OCI-LY7 (cell line): ENCODE results near the gene SHC1. TPM values are rescaled to one million over a fixed set of nuclear protein-coding genes. Genes with fewer than 3 reads are reported as not detected.

ENCODE experiments used
- BruUV-seq: library from RNA; stranded (reverse); fragments of 400-500 nt; replicated peaks from 2 replicates; lab custom pipeline; 2021; lab: Mats Ljungman, UMichigan
- CTCF ChIA-PET: fragments of 300-600 bp; sonication (Branson Sonifier 250); formaldehyde crosslinking; loops from one replicate; lab custom pipeline; 2022; ENCODE audit warnings: antibody characterized with exemption; ENCODE audit not compliant: unreplicated experiment; lab: Charles Lee
- POLR2A ChIA-PET: fragments of 300-600 bp; sonication (Branson Sonifier 250); formaldehyde crosslinking; loops from one replicate; lab custom pipeline; 2022; ENCODE audit warnings: antibody characterized with exemption; lab: Charles Lee
- DNase-seq: peaks from one replicate; pipeline ENCODE4 v3.0.0-alpha.2; 2015; ENCODE audit warnings: low spot score
- H2AFZ ChIP-seq: fragments of 200-600 bp; sonication (generic), shearing (Covaris generic); 2 replicates; pipeline ENCODE4 v1.6.1; 2014; ENCODE audit warnings: mild to moderate bottlenecking, antibody characterized with exemption, low read length, moderate library complexity
- H3K27ac ChIP-seq: fragments of 200-600 bp; sonication (generic); 2 replicates; pipeline ENCODE4 v1.5.1; 2014; ENCODE audit warnings: mixed run types, low read depth, mild to moderate bottlenecking, moderate library complexity, low read length, inconsistent platforms; ENCODE audit not compliant: poor library complexity, severe bottlenecking
- H3K36me3 ChIP-seq: fragments of 200-600 bp; sonication (generic); 2 replicates; pipeline ENCODE4 v1.6.1; 2014; ENCODE audit warnings: mild to moderate bottlenecking, antibody characterized with exemption, low read length, moderate library complexity, mixed read lengths; ENCODE audit not compliant: insufficient read depth
- H3K4me1 ChIP-seq: fragments of 200-600 bp; sonication (generic); 2 replicates; pipeline ENCODE4 v1.5.1; 2014; ENCODE audit warnings: mild to moderate bottlenecking, low read length; ENCODE audit not compliant: insufficient read depth, poor library complexity, severe bottlenecking
- H3K4me2 ChIP-seq: fragments of 200-600 bp; sonication (generic); 2 replicates; pipeline ENCODE4 v1.6.1; 2014; ENCODE audit warnings: mild to moderate bottlenecking, low read length
- H3K4me3 ChIP-seq: fragments of 200-600 bp; sonication (generic); 2 replicates; pipeline ENCODE4 v1.5.1; 2014; ENCODE audit warnings: mild to moderate bottlenecking, low read depth, low read length; ENCODE audit not compliant: poor library complexity, severe bottlenecking
- H3K79me2 ChIP-seq: fragments of 200-600 bp; sonication (generic); 2 replicates; pipeline ENCODE4 v1.6.1; 2016; ENCODE audit warnings: low read depth, mild to moderate bottlenecking, low read length, moderate library complexity, mixed read lengths; ENCODE audit not compliant: insufficient read depth
- H3K9me2 ChIP-seq: fragments of 200-600 bp; sonication (generic); 2 replicates; pipeline ENCODE4 v1.6.1; 2016; ENCODE audit warnings: mild to moderate bottlenecking, low read length, mixed read lengths; ENCODE audit not compliant: insufficient read depth
- H3K9me3 ChIP-seq: fragments of 200-600 bp; sonication (generic); 2 replicates; pipeline ENCODE4 v1.6.1; 2014; ENCODE audit warnings: mild to moderate bottlenecking, mixed run types, low read length, mixed read lengths
- H4K20me1 ChIP-seq: fragments of 200-600 bp; sonication (generic); 2 replicates; pipeline ENCODE4 v1.6.1; 2014; ENCODE audit warnings: mild to moderate bottlenecking, antibody characterized with exemption, low read length, moderate library complexity, mixed read lengths; ENCODE audit not compliant: insufficient read depth
- CTCF ChIP-seq: fragments of 200-600 bp; sonication (generic); conservative IDR thresholded peaks from 2 replicates; pipeline ENCODE4 v1.5.1; 2014; ENCODE audit warnings: mild to moderate bottlenecking, antibody characterized with exemption, low read length, moderate library complexity, mixed read lengths
- EZH2phosphoT487 ChIP-seq: fragments of 200-600 bp; sonication (generic); IDR thresholded peaks from 2 replicates; pipeline ENCODE4 v1.6.1; 2018; ENCODE audit warnings: low read depth, borderline replicate concordance, mild to moderate bottlenecking, mixed run types, antibody characterized with exemption, low read length, moderate library complexity, mixed read lengths
- intact Hi-C: fragments of 100-400 bp; cut with micrococcal nuclease; formaldehyde crosslinking; loops from one replicate; pipeline ENCODE4 v1.10.0; 2022; ENCODE audit not compliant: unreplicated experiment
- microRNA-seq: library from miRNA; unstranded; fragments of <30 nt; microRNA quantifications from one replicate; pipeline ENCODE4 v1.2.0, GENCODE V29; 2022; ENCODE audit warnings: borderline replicate concordance
- small RNA-seq: library from RNA; depleted of rRNA; stranded (forward); fragments of <200 nt; gene quantifications from one replicate; pipeline ENCODE3, GENCODE V24; 2014
- total RNA-seq, 2 experiments: library from RNA; depleted of rRNA in 1 of 2; stranded (reverse); fragments of >200 nt in 1 of 2; shearing (Covaris generic) in 1 of 2; gene quantifications; 2 replicates each; pipeline ENCODE4 v1.2.3, GENCODE V29; 2014 to 2022

Gene SHC1
- total RNA-seq, 2 experiments from 2014 or later: 37.6 to 77.4 TPM

GRCh38 chr1:154923695-154924094 lies 46.9 kb downstream of the SHC1 start:
- Histone ChIP-seq H2AFZ (no peak overlapping the region), H3K27ac (no peak overlapping the region), H3K9me3 (no peaks in the 10 kb centered on the region), H3K4me3 (no peak overlapping the region), H3K9me2 (no peaks in the 10 kb centered on the region), H4K20me1 (no peaks in the 10 kb centered on the region), H3K4me1 (no peaks in the 10 kb centered on the region), H3K36me3 (peaks cover 67% of the 10 kb centered on the region), H3K79me2 (no peaks in the 10 kb centered on the region), H3K4me2 (no peak overlapping the region)
- intact Hi-C loops: no loop called here
- ChIA-PET CTCF (interaction anchor here (0.6 kb wide), 1 partner anchor 28 kb away, joined by 6 read pairs; no protein-coding TSS in a partner anchor), POLR2A (no interaction called here)
- TF ChIP-seq CTCF (no peak), EZH2phosphoT487 (no peak)
- no peak for DNase-seq
- BruUV-seq: no TSS peak

GRCh38 chr1:154913273-154913672 lies 57.3 kb downstream of the SHC1 start:
- Histone ChIP-seq H3K27ac (no peak overlapping the region), H3K36me3 (peaks cover 14% of the 10 kb centered on the region), H3K9me3 (peaks cover 4% of the 10 kb centered on the region; the same call in 1 of the 2 replicates), H3K79me2 (no peaks in the 10 kb centered on the region), H3K4me1 (no peaks in the 10 kb centered on the region), H3K4me3 (no peak overlapping the region), H4K20me1 (no peaks in the 10 kb centered on the region), H3K9me2 (no peaks in the 10 kb centered on the region), H2AFZ (no peak overlapping the region), H3K4me2 (no peak overlapping the region)
- ChIA-PET POLR2A (no interaction called here), CTCF (interaction anchor here (0.6 kb wide), 1 partner anchor 19 kb away, joined by 3 read pairs; no protein-coding TSS in a partner anchor)
- TF ChIP-seq CTCF (no peak), EZH2phosphoT487 (no peak)
- no TSS peak for BruUV-seq
- DNase-seq: no peak
- intact Hi-C loops: no loop called here

- ChIA-PET CTCF (no interaction called here), POLR2A (no interaction called here)
- no peak overlapping the region for H3K4me2 ChIP-seq
- H3K9me3 ChIP-seq: peaks cover 4% of the 10 kb centered on the region; the same call in 1 of the 2 replicates
- intact Hi-C loops: no loop called here
- H3K79me2 ChIP-seq: no peaks in the 10 kb centered on the region
- H3K4me3 ChIP-seq: no peak overlapping the region
- peaks cover 14% of the 10 kb centered on the region for H3K36me3 ChIP-seq
- no peaks in the 10 kb centered on the region for H3K9me2 ChIP-seq
- TF ChIP-seq CTCF (0 out of 2 replicates have a peak, but pooled peaks have one; percentile 0), EZH2phosphoT487 (no peak)
- no peak for DNase-seq
- no TSS peak for BruUV-seq
- no peak overlapping the region for H3K27ac ChIP-seq
- H3K4me1 ChIP-seq: no peaks in the 10 kb centered on the region
- H4K20me1 ChIP-seq: no peaks in the 10 kb centered on the region
- H2AFZ ChIP-seq: no peak overlapping the region
These were observed 57.8 kb downstream of the SHC1 start for GRCh38 chr1:154912755-154913154.

Small RNA genes within 50 kb of the gene (microRNA-seq; reads per million reads assigned to microRNA genes)
- gene MIR4258: not detected

Small RNA genes within 50 kb of the gene (small RNA-seq; reads per million reads assigned to genes)
- not detected for gene MIR4258
- not detected for gene RF00017

Other genes with a start within 250 kb of the SHC1 start
- 11.4 and 14.8 TPM in 2 replicates for gene KCNN3, start 100.5 kb downstream of the SHC1 start, total RNA-seq (2014; rRNA removed; shearing (Covaris generic))
- 44.5 and 50.8 TPM in 2 replicates for gene KCNN3, start 100.5 kb downstream of the SHC1 start, total RNA-seq (2022)
- gene PMVK, start 34.0 kb downstream of the SHC1 start, total RNA-seq (2014; rRNA removed; shearing (Covaris generic)): 16.3 and 19.1 TPM in 2 replicates
- gene PMVK, start 34.0 kb downstream of the SHC1 start, total RNA-seq (2022): 45.9 and 54.0 TPM in 2 replicates
- gene PBXIP1, start 14.6 kb downstream of the SHC1 start, total RNA-seq (2014; rRNA removed; shearing (Covaris generic)): 23.8 and 26.6 TPM in 2 replicates
- gene PBXIP1, start 14.6 kb downstream of the SHC1 start, total RNA-seq (2022): 37.7 and 39.8 TPM in 2 replicates
- 36.5 and 44.3 TPM in 2 replicates for gene PYGO2, start 9.0 kb downstream of the SHC1 start, total RNA-seq (2014; rRNA removed; shearing (Covaris generic))
- 47.3 and 53.1 TPM in 2 replicates for gene PYGO2, start 9.0 kb downstream of the SHC1 start, total RNA-seq (2022)
- 149 and 204 TPM in 2 replicates for gene CKS1B, start 3.9 kb upstream of the SHC1 start, total RNA-seq (2014; rRNA removed; shearing (Covaris generic))
- gene CKS1B, start 3.9 kb upstream of the SHC1 start, total RNA-seq (2022): 230 and 260 TPM in 2 replicates
- gene FLAD1, start 12.6 kb upstream of the SHC1 start, total RNA-seq (2014; rRNA removed; shearing (Covaris generic)): 52.7 and 55.7 TPM in 2 replicates
- gene FLAD1, start 12.6 kb upstream of the SHC1 start, total RNA-seq (2022): 57.0 and 57.9 TPM in 2 replicates
- 0.95 and 2.3 TPM in 2 replicates for gene LENEP, start 22.8 kb upstream of the SHC1 start, total RNA-seq (2014; rRNA removed; shearing (Covaris generic))
- 0.78 and 1.5 TPM in 2 replicates for gene LENEP, start 22.8 kb upstream of the SHC1 start, total RNA-seq (2022)
- 14.2 and 16.3 TPM in 2 replicates for gene ZBTB7B, start 32.1 kb upstream of the SHC1 start, total RNA-seq (2014; rRNA removed; shearing (Covaris generic))
- 22.2 and 23.2 TPM in 2 replicates for gene ZBTB7B, start 32.1 kb upstream of the SHC1 start, total RNA-seq (2022)
- 0.85 and 1.7 TPM in 2 replicates for gene DCST2, start 63.0 kb upstream of the SHC1 start, total RNA-seq (2014; rRNA removed; shearing (Covaris generic))
- gene DCST2, start 63.0 kb upstream of the SHC1 start, total RNA-seq (2022): 2.0 and 3.9 TPM in 2 replicates
- not detected in 2 replicates for gene DCST1, start 63.1 kb upstream of the SHC1 start, total RNA-seq (2014; rRNA removed; shearing (Covaris generic))
- not detected in 2 replicates for gene DCST1, start 63.1 kb upstream of the SHC1 start, total RNA-seq (2022)
- gene ADAM15, start 80.6 kb upstream of the SHC1 start, total RNA-seq (2014; rRNA removed; shearing (Covaris generic)): 14.2 and 19.7 TPM in 2 replicates
- gene ADAM15, start 80.6 kb upstream of the SHC1 start, total RNA-seq (2022): 50.4 and 56.1 TPM in 2 replicates
- 10.5 and 11.5 TPM in 2 replicates for gene EFNA4, start 93.0 kb upstream of the SHC1 start, total RNA-seq (2014; rRNA removed; shearing (Covaris generic))
- 9.0 and 10.1 TPM in 2 replicates for gene EFNA4, start 93.0 kb upstream of the SHC1 start, total RNA-seq (2022)
- gene EFNA3, start 108.1 kb upstream of the SHC1 start, total RNA-seq (2014; rRNA removed; shearing (Covaris generic)): 5.7 and 6.7 TPM in 2 replicates
- 4.8 and 10.8 TPM in 2 replicates for gene EFNA3, start 108.1 kb upstream of the SHC1 start, total RNA-seq (2022)
- gene EFNA1, start 157.1 kb upstream of the SHC1 start, total RNA-seq (2014; rRNA removed; shearing (Covaris generic)): not detected in 2 replicates
- gene EFNA1, start 157.1 kb upstream of the SHC1 start, total RNA-seq (2022): not detected in 2 replicates
- gene SLC50A1, start 165.1 kb upstream of the SHC1 start, total RNA-seq (2014; rRNA removed; shearing (Covaris generic)): 11.6 and 12.3 TPM in 2 replicates
- 46.1 and 48.0 TPM in 2 replicates for gene SLC50A1, start 165.1 kb upstream of the SHC1 start, total RNA-seq (2022)
- gene DPM3, start 169.8 kb upstream of the SHC1 start, total RNA-seq (2014; rRNA removed; shearing (Covaris generic)): 32.5 and 41.8 TPM in 2 replicates
- gene DPM3, start 169.8 kb upstream of the SHC1 start, total RNA-seq (2022): 56.2 and 65.9 TPM in 2 replicates
- gene KRTCAP2, start 202.6 kb upstream of the SHC1 start, total RNA-seq (2014; rRNA removed; shearing (Covaris generic)): 80.5 and 128 TPM in 2 replicates
- gene KRTCAP2, start 202.6 kb upstream of the SHC1 start, total RNA-seq (2022): 141 and 166 TPM in 2 replicates
- 1.3 and 3.1 TPM in 2 replicates for gene TRIM46, start 203.1 kb upstream of the SHC1 start, total RNA-seq (2014; rRNA removed; shearing (Covaris generic))
- 3.9 and 4.5 TPM in 2 replicates for gene TRIM46, start 203.1 kb upstream of the SHC1 start, total RNA-seq (2022)
- 6.9 and 11.1 TPM in 2 replicates for gene THBS3, start 237.2 kb upstream of the SHC1 start, total RNA-seq (2014; rRNA removed; shearing (Covaris generic))
- gene THBS3, start 237.2 kb upstream of the SHC1 start, total RNA-seq (2022): 28.7 and 37.1 TPM in 2 replicates
- gene MTX1, start 237.9 kb upstream of the SHC1 start, total RNA-seq (2014; rRNA removed; shearing (Covaris generic)): 67.6 and 70.2 TPM in 2 replicates
- 43.9 and 45.7 TPM in 2 replicates for gene MTX1, start 237.9 kb upstream of the SHC1 start, total RNA-seq (2022)